ENCODE data around the gene CDIP1.
A peak's percentile ranks its signal among the peaks of the same experiment; 100 is the strongest.

CDIP1 gene

GRCh38 chr16:4494746-4495490, 43.7 kb downstream of the CDIP1 start:
- no peak for DNase-seq (ENCODE audit: low read depth in 4 of 4, low spot score in 1 of 4)

- no peak for DNase-seq (ENCODE audit: low read depth in 4 of 4, low spot score in 1 of 4)
These were observed 46.7 kb downstream of the CDIP1 start for GRCh38 chr16:4491898-4492297.

- no peak for DNase-seq (ENCODE audit: low read depth in 4 of 4, low spot score in 1 of 4)
These were observed 49.5 kb downstream of the CDIP1 start for GRCh38 chr16:4489030-4489429.

DNA sequence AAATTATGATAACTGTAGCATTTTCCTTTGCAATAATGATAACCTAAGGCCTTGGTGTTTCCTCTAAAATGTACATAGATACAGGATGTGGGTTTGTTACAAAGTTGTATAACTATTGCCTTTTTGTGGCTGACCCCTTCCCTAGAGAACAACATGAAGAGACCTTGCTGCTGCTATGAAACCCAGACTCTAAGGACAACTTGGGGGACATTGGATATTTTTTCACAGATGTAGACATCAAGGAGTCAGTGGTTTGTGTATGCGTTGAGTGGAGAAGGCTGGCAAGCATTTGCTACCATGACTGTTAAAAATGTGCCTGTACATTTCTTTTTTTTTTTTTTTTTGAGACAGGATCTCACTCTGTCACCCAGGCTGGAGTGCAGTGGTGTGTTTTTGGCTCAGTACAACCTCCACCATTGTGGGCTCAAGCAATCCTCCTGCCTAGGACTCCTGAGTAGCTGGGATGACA, 50.0 kb downstream of the CDIP1 start:
- DNase-seq (ENCODE audit: low read depth in 4 of 4, low spot score in 1 of 4) = no peak

GRCh38 chr16:4487955-4488498, 50.5 kb downstream of the CDIP1 start:
- no peak for DNase-seq (ENCODE audit: low read depth in 4 of 4, low spot score in 1 of 4)

DNA sequence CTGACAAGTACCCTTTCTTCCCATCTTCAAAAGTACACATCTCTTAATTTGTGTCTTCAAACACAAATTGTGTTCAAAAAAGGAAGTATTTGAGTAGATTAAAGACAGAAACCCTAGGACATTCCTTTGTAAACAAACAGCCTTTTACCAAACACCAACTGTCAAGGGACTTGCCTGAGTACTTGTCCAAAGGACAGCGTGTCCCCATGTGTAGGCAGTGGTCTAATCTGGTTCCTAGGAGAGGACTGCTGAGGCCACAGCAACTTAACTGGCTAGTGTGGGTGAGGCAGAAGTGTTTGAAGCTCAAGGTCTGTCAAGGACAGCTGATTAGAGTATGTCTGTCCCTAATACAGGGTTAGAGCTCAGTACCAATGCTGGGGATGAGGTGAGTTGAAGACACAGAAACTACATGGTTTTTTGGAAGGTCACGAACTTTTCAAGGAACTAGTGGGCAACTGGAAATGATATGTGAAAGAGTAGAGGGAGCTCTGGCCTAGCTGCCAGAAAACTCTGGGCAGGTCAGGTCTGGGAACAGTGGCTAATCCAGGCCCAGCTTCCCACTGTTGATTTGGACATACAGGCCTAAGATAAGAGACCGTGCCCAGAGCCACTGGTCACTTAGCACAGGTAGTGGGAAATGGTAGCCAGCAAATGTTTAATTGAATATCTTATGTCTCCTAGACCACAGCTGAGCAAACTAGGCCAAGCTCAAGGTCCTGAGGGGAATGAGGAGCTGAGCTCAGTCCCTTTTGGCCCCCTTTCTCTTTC, 52.3 kb downstream of the CDIP1 start:
- DNase-seq (ENCODE audit: low read depth in 4 of 4, low spot score in 1 of 4) = no peak

DNA sequence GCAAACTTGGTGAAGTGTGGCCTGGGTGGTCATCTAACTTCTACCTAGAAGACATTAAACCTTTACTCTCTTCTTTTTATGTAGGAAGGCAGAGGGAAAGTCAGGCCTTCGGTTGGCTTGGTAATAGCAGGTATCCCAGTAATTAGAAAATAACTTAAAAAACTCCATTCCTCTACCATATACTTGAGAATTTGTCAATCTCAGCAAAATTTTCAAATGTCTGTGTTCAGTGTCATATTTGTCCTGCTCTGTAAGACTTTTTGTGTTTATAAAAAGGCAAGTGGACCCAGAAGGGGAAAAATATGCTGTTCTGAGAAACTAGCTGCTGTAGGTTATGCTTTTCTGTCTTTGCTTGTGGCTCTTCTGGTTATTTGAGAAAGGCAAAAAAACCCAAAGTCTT, 56.6 kb downstream of the CDIP1 start:
- no peak for DNase-seq (ENCODE audit: low read depth in 4 of 4, low spot score in 1 of 4)

- no peak for DNase-seq (ENCODE audit: low read depth in 4 of 4, low spot score in 1 of 4)
These were observed 57.0 kb downstream of the CDIP1 start for GRCh38 chr16:4481526-4481925.

GRCh38 chr16:4477966-4478365, 60.6 kb downstream of the CDIP1 start:
- no peak for DNase-seq (ENCODE audit: low read depth in 4 of 4, low spot score in 1 of 4)

DNA sequence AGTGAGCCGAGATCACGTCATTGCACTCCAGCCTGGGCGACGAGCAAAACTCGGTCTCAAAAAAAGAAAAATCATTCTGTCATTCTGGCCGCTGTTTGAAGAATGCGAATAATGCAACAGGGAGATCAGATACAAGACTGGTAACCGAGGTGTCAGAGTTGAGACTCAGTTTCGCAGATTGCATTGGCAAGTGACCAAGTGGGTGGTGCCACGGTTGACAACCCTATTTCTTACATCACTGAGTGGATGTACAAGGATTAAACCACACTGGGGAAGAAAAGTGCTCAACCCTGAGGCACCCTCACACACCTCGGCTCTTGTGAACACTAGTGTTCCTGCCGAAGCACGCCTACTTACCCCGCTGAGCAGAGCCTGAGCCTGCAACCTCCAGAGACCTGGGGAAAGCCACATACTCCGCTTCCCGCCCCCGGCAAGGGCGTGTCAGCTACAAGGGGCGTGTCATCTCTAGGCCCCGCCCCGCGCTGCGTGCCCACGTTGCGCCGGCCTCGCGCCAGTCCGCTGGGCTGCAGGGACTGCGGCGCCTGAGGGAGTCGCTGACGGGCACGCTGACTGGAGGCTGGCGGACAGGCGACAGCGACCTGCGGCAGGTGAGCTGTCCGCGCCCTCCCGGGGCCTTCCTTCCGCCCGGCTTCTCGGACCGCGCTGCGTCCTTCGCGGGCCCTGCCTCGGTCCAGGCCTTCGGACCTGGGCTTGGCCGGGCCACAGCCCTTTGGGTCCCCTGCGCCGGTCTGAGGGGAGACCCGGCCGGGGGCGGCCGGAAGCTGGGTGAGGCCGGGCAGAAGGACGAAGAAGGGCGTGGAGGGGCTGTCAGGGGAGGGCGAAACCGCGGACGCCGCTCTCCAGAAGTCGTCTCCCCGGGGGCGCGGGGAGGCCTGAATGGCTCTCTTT, 62.4 kb downstream of the CDIP1 start, which contains the start of gene HMOX2:
Gene HMOX2 (plus strand): TSS at position 519 of the 909 bp plus-strand sequence. CDS start 29,127 bp downstream, outside the sequence.
- peak; percentile 80 to 92 (median 88) for DNase-seq (ENCODE audit: low read depth in 4 of 4, low spot score in 1 of 4)

DNA sequence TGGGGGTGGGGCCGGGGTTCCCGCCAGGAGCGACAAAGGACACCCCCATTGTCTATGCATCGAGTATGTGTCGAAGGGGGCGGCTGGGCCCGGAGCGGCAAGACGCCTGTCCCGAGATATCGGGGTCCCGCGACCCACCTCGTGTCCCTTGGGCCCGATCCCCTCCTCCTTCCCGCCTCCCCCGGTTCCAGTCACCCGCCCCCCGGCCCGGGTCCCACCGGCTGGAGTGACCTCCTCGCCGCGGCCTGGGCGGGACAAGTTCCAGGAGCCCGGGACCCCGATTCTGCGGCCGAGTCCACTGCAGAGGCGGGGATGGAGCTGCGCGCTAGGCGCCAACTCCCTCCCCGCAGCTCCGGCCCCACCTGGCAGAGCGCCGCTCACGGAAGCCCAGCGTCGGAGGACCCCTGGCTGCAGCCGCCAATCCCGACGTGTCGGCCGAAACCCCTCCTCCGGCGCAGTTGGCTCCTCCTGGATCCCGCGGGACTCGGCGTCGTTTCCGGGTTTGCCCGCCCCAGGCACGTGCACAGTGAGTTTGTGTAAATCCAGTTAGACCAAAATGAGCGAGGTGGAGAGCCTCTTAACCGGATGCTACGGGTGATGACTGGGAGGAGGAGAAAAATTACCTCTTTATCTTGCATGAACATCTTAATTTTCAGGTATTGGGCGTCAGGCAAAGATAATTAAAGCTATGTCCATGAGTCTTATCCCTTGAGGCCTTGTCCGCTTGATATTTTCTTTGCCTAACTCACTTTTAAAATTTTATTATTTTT, 64.2 kb downstream of the CDIP1 start, which contains the start of gene NMRAL1:
Gene NMRAL1 (minus strand): TSS at position 434 of the 770 bp plus-strand sequence. CDS start 493 bp downstream, outside the sequence.
- peak; percentile 44 to 86 (median 70) for DNase-seq (ENCODE audit: low read depth in 4 of 4, low spot score in 1 of 4)

- DNase-seq (ENCODE audit: low read depth in 4 of 4, low spot score in 1 of 4) = no peak
These were observed 65.7 kb downstream of the CDIP1 start for GRCh38 chr16:4472880-4473279.

- no peak for DNase-seq (ENCODE audit: low read depth in 4 of 4, low spot score in 1 of 4)
These were observed 66.7 kb downstream of the CDIP1 start for GRCh38 chr16:4471869-4472268.

- DNase-seq (ENCODE audit: low read depth in 4 of 4, low spot score in 1 of 4) = no peak
These were observed 69.6 kb downstream of the CDIP1 start for GRCh38 chr16:4468972-4469371.

GRCh38 chr16:4467916-4468315, 70.7 kb downstream of the CDIP1 start:
- no peak for DNase-seq (ENCODE audit: low read depth in 4 of 4, low spot score in 1 of 4)

GRCh38 chr16:4465977-4466779, 72.4 kb downstream of the CDIP1 start:
- peak in 3 of 4 experiments; percentile 9 to 24 (median 15) for DNase-seq (ENCODE audit: low read depth in 4 of 4, low spot score in 1 of 4)

DNA sequence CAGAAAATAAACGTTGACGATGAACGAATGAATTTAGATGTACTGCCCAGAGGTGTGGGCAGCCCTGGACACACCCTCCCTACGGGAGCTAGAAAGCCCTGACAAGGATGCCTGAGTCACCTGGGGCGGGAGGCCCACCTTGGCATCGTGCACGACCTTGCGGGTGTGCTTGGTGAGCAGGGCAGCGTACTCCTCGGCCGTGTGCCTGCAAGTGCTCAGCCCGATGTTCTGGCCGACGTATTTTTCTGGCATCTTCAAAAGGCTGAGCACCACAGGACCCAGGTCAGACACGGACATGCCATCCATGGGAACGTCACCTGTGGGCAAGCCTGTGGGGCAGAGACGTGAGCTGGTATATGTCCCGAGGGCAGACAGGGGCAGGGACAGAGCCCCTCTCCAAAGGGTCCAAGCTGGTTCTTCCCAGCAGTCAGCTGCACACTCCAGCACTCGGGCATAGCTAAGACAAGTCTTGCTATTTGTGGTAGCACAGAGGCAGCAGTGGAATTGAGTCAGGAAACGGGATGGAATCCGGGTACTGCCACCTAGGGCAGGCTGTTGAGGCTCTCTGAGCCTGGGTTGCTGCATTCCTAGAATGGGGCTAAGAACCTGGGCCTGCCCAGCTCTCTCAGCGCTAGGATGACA, 74.9 kb downstream of the CDIP1 start:
- DNase-seq (ENCODE audit: low read depth in 4 of 4, low spot score in 1 of 4) = no peak

DNA sequence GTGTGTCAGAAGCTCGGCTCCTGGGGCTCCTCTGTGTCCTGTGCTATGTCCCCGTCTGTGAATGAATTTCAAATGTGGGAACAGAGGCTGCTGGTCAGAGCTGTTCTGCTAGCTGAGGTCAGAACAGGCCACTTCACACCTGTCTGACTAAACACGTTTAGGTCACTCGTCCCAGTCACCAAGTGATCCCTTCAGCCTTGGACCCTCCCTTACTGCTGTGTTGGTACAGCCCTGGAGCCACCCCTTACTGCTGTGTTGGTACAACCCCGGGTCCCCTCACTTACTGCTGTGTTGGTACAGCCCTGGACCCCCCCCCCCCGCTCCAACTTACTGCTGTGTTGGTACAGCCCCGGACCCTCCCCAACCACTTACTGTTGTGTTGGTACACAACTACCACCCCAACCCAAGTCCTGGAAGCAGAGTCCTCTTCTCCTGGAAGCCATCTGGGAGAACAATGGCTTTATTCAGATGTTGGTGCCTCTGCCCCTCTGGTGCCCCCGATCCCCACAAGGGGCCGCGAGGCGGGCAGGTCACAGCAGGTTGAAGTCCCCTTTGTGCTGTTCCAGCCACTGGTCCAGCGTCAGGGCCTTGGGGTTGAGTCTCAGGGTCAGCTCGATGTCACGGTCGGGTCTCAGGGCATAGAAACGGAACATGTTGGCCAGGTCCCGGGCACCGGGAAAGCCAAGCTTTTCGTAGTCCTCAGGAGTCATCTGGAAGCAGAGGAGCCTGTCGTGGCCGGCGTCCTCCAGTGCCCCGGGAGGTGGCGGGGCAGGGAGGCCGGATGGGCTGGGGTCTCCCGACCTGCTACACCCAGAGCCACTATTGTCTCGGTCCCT, 77.1 kb downstream of the CDIP1 start:
- no peak for DNase-seq (ENCODE audit: low read depth in 4 of 4, low spot score in 1 of 4)
